ENCODE results near the gene STK38. TPM values are rescaled to one million over a fixed set of nuclear protein-coding genes. Genes with fewer than 3 reads are reported as not detected.

STK38 gene
- total RNA-seq, 1 experiment from 2014 or later, result 44.7 TPM

GRCh38 chr6:36548401-36548743 is 1.1 kb upstream of the STK38 start:
- in situ Hi-C loops (cut with HindIII; ENCODE audit: low pct_unique_long_range_greater_than_20kb, low sequenced_read_pairs) (no loop called here), intact Hi-C loops (cut with micrococcal nuclease; ENCODE audit: unreplicated experiment) (no loop called here)
- TF ChIP-seq SIN3A (IDR thresholded peaks at IDR 0.05; ENCODE audit: borderline replicate concordance, insufficient read depth, low read depth, low read length) (no peak), TCF7L2 (IDR thresholded peaks at IDR 0.05; ENCODE audit: low read depth, low read length) (no peak), POLR2AphosphoS5 (IDR thresholded peaks at IDR 0.05; ENCODE audit: low read depth, low read length) (no peak), CTCF (IDR thresholded peaks at IDR 0.05) (no peak), REST (IDR thresholded peaks at IDR 0.05; ENCODE audit: insufficient read depth in 1 of 2, low read depth in 2 of 2, low read length in 1 of 2) (no peak)
- CTCF ChIA-PET, result interaction anchor here (0.6 kb wide), 2 partner anchors 58 to 102 kb away, joined by 3 to 10 read pairs; no protein-coding TSS in a partner anchor
- Histone ChIP-seq H3K4me3 (ENCODE audit: low read depth in 2 of 2, low read length in 2 of 2) (no peak overlapping the region), H3K36me3 (ENCODE audit: control insufficient read depth, insufficient read depth, low read length) (no peaks in the 10 kb centered on the region; the same call in none of the 2 replicates), H3K4me1 (ENCODE audit: control insufficient read depth, insufficient read depth, low read length) (peaks cover 10% of the 10 kb centered on the region), H3K27me3 (ENCODE audit: control insufficient read depth, insufficient read depth, low read length) (no peaks in the 10 kb centered on the region), H3K27ac (ENCODE audit: low read length) (peak overlapping the region; percentile 5; the same call in 1 of the 2 replicates), H3K9me3 (ENCODE audit: control insufficient read depth, insufficient read depth, low read depth, low read length) (no peaks in the 10 kb centered on the region)
- no peak for ATAC-seq
- DNase-seq (ENCODE audit: low read depth, low spot score), result no peak
- POLR2A ChIA-PET, result interaction anchor here (0.6 to 0.7 kb wide), 2 partner anchors 45 to 48 kb away, joined by 3 to 17 read pairs; no protein-coding TSS in a partner anchor
- BruUV-seq (replicated peaks), result no TSS peak

- in situ Hi-C loops (cut with HindIII; ENCODE audit: low pct_unique_long_range_greater_than_20kb, low sequenced_read_pairs), result no loop called here
- ATAC-seq (no peak), DNase-seq (ENCODE audit: low read depth, low spot score) (no peak)
- Histone ChIP-seq H3K9me3 (ENCODE audit: control insufficient read depth, insufficient read depth, low read depth, low read length) (no peaks in the 10 kb centered on the region), H3K27me3 (ENCODE audit: control insufficient read depth, insufficient read depth, low read length) (no peaks in the 10 kb centered on the region), H3K4me1 (ENCODE audit: control insufficient read depth, insufficient read depth, low read length) (peaks cover 10% of the 10 kb centered on the region), H3K27ac (ENCODE audit: low read length) (peak overlapping the region; percentile 67; the same call in 1 of the 2 replicates), H3K36me3 (ENCODE audit: control insufficient read depth, insufficient read depth, low read length) (no peaks in the 10 kb centered on the region; the same call in none of the 2 replicates), H3K4me3 (ENCODE audit: low read depth in 2 of 2, low read length in 2 of 2) (peak overlapping the region; percentile 64 to 98; a peak in 2 of 4 replicates)
- POLR2A ChIA-PET, result interaction anchor here (0.6 kb wide), 1 partner anchor 49 kb away, joined by 17 read pairs; no protein-coding TSS in a partner anchor
- intact Hi-C loops (cut with micrococcal nuclease; ENCODE audit: unreplicated experiment), result loop anchor here (2.0 kb wide), 1 partner anchor 47 kb away; the partner anchor contains the start of gene SRSF3
- CTCF ChIA-PET, result interaction anchor here (0.6 kb wide), 1 partner anchor 102 kb away, joined by 10 read pairs; no protein-coding TSS in a partner anchor
- TF ChIP-seq SIN3A (IDR thresholded peaks at IDR 0.05; ENCODE audit: borderline replicate concordance, insufficient read depth, low read depth, low read length) (no peak), POLR2AphosphoS5 (IDR thresholded peaks at IDR 0.05; ENCODE audit: low read depth, low read length) (no peak)
- no TSS peak for BruUV-seq (replicated peaks)
These were observed 544 bp upstream of the STK38 start for GRCh38 chr6:36547646-36548400.
